Raji (cell line): ENCODE results near the gene C1QTNF8.

Source experiments
- POLR2A ChIP-seq: IDR thresholded peaks from 2 replicates; pipeline ENCODE4 v1.6.1; 2011; ENCODE audit warnings: low read depth, low read length, control low read depth; ENCODE audit not compliant: insufficient read depth

C1QTNF8 gene

GRCh38 chr16:1094601-1095449 lies 1.2 kb downstream of the C1QTNF8 start:
- no peak for TF ChIP-seq POLR2A

DNA sequence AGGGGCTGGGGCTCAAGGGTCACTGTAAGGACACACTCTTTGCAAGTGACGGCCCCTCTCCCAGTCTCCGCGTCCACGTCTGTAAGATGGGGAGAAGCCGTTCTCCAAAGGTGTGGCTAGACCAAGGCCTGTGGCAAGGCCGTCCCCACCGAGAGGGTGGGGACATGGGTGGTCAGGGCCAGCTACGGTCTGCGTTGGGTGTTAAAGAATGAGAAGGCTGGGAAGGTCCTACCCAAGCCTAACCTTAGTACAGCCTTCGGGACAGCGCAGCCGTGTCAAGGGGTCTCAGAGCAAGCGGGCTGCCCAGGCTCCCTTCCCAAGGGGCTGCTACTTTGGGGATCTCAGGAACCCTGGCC lies 1.9 kb downstream of the C1QTNF8 start:
- TF ChIP-seq POLR2A, result no peak

DNA sequence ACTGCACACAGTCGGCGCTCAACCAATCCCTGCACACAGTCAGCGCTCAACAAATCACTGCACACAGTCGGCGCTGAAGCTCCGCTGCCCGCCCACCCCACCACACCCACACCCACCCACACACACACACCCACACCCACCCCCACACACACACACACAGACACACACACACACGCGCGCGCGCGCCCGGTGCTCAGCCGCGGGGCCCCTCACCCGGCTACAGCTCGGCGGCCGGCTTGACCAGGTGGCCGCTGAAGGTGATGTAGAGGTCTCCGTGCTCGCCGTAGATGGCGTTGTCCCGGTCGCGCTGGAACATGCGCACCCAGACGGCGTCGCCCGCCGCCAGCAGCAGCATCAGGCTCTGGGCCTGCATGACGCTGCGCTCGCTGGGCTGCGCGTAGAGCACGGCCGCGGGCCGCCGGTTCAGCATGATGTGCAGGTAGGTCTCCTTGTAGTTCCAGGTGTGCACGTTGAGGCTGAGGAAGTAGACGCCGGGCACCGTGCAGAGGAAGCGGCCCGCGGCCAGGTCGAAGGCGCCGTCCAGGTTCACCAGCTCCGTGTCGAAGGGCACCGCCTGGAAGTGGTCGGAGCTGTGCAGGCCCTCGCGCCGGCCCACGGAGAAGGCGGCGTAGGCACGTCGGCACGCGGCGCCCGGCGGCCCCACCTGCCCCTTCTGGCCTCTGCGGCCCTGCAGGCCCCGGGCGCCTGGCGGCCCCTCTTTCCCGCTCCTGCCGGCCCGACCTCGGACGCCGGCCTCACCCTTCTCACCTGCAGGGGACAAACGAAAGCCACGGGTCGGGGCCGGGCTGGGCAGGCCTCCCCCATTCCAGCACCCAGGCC lies 2.5 kb downstream of the C1QTNF8 start:
- TF ChIP-seq POLR2A, result no peak

GRCh38 chr16:1091992-1092552 lies 4.0 kb downstream of the C1QTNF8 start:
- no peak for TF ChIP-seq POLR2A

DNA sequence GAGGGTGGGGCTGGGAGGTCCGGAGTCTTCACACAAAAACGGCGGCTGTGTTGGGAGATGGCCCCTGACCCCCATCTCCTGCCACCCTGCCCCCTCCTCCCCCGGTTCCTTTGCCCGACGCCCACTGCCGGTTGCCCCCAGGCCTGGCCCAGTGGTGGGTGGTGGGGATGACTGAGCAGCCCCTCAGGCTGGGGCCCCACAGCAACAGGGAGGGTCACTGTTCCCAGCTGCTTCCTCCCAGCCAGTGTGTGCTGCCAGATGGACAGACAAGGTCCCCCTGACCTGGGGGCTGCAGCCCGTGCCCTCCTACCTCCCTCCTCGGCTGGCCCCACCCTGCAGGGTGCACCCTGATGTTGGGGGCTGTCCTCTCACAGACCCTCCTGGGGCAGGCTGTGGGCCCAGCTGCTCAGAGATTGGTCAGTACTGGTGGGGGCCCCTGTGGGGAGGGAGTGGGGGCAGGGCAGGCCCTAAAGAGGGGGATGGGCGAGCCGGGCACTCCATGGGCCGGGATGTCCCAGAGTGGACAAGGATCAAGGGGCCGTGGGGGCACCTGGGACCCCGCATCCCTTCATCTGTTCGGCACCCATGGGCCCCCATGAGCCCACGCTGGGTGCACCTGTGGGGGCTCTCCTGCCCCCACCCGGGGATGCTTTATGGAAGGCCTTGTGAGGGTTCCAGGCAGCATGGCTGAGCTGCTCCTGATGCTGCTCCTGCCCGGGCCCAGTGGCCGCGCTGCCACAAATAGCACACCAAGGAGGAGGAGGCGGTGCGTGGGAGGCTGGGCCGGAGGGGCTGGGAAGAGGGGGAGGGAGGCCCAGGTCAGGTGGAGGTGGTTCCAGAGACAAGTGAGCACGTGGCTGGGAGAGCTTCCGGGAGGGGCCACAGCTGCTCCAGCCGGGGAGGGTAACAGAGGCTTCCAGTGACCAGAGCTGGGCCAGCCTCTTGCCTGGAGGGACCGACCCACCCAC lies 5.1 kb downstream of the C1QTNF8 start:
- no peak for TF ChIP-seq POLR2A

- no peak for TF ChIP-seq POLR2A
These were observed 6.0 kb downstream of the C1QTNF8 start for GRCh38 chr16:1089822-1090619.

GRCh38 chr16:1089439-1089821 lies 6.6 kb downstream of the C1QTNF8 start:
- no peak for TF ChIP-seq POLR2A

DNA sequence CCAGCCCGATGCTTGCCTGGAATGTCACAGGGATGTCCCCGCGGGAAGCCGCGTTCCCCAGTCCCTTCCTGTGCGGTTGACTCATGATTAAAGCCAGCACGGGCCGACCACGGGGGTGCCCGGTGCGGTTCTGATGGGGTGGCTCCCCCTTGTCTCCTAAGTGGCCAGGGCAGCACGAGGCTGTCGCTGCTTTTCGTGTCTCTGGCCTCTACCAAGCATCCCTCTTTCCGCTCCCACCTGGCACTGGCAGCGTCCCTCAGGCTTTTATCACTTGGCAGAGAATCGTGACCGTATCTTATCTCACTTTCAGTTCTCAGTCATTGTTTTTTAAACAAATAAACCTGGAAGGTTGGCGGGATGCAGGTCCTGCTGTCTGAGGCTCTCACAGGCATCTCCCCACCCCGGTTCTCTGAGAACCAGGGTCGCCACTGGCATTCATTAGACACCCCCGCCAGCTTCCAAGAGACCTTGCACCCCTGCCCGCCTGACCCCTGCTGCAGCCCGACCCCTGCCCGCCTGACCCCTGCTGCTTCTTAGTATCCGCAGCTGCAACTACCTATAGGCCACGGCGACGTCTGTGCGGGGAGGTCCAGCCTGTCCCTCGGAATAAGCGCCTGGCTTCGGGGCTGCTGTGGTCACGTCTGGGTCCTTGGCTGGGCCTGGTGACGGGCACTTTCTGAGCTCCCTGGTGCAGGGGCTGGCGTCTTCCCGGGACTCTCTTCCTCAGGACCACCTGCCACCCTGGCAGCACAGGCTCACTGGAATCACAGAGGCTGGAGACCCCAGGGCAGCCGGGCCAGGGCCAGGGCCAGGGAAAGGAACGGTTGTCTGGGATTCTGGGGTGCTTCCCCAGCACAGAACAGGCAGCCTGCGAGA lies 7.5 kb downstream of the C1QTNF8 start:
- TF ChIP-seq POLR2A, result no peak

GRCh38 chr16:1084971-1085370 lies 11.1 kb downstream of the C1QTNF8 start:
- no peak for TF ChIP-seq POLR2A

DNA sequence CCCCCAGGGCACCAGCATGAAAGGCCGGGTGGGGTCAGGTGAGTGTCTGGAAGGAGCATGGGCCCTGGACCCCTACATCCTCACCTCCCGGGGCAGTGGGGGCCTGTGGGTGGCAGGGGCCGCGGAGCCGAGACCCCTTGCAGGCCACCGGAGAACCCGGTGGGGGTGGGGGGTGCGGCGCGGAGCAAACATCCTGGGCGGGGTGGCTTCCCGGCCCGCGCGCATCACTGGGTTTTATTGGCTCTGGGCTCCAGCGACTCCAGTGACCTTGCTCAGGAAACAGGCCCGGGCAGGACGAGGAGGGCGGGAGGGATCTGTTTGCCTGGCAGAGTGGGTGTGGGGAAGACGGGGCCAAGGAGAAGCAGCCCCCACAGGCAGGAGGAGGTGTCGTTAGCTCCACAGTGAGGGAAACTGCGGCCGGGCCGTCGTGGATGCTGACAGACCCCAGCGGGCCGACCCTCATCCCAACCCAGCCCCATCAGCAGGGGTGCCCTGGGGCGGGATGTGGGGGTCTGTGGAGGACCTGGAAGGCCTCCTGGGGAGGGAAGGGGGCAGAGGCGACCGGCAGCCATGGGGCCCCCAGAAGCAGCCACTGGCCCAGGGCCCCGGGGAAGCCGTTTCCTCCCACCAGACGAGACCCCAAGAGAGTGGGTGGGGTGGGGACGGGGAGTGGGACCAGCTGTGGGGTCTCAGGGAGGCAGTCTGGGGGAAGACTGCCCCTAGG lies 12.9 kb downstream of the C1QTNF8 start:
- no peak for TF ChIP-seq POLR2A

GRCh38 chr16:1082266-1082951 lies 13.6 kb downstream of the C1QTNF8 start:
- no peak for TF ChIP-seq POLR2A

DNA sequence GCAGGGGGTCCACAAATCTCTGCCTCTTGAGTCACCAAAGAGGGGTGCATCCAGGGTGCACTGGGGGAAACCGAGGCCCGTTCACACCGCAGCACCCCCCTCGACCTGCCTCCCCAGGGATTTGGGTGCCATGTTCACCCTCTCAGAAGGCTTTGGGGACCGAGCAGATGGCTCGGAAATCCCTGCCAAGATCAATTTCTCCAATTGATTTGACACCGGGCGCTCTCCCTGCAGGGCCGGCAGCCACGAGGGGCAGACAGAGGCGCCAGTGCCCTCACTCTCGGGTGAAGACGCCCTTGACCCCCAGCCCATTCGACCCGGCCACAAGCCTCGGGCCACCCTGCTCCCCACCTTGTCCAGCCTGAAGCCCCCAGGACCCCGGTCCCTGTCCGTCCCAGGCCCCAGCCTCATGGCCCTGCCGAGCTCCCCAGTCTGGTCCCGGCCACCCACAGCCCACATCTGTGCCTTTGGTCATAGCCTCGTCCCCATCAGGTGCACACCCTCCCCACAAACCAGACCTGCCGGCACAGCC lies 14.2 kb downstream of the C1QTNF8 start:
- no peak for TF ChIP-seq POLR2A
